Activated CD4-positive, alpha-beta T cell treated with anti-CD3 and anti-CD28 coated beads, Interleukin-2, amount 50 U/mL, for 4 hours (primary cell): ENCODE results near the gene CD81.
"Not testable (repeated sequence)": the region's sequence is repeated elsewhere in the genome, so short reads cannot be mapped to it uniquely, and the experiment has no call there.

Source experiments
- DNase-seq, 2 experiments: peaks; one replicate each; pipeline ENCODE4 v3.0.0-alpha.2; 2020

The CD81 gene, protein sequence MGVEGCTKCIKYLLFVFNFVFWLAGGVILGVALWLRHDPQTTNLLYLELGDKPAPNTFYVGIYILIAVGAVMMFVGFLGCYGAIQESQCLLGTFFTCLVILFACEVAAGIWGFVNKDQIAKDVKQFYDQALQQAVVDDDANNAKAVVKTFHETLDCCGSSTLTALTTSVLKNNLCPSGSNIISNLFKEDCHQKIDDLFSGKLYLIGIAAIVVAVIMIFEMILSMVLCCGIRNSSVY

DNA sequence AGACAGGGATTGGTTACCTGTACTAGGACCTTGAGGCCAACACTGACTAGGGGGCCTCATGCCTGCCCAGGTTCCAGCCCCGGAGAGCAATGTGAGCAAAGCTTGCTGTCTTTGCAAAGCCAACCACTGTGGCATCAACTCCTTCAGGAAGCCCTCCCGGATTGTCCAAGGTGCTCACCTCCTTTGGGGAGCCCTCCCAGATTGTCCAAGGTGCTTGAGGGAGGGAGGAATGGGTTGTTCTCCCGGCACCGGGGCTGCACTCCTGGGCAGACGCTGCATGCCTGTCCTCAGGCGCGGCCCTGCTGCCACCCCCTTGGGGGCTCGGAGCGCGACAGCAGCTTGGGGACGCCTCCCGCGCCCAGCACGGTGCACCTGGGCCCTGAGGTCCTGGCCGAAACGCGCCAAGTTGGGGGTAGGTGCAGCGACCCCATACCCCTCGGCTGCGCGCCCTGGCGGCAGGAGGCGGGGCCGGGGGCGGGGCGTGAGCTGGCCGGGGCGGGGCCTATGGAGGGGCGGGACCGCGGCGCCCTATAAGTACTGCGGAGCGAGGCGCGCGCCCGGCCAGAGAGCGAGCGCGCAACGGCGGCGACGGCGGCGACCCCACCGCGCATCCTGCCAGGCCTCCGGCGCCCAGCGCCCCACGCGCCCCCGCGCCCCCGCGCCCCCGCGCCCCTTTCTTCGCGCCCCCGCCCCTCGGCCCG is at the start of gene CD81:
CD81 (plus strand) TSS at position 560 of the 701 bp plus-strand sequence. CDS start 240 bp downstream, outside the sequence.
- peak; percentile 42 to 55 for DNase-seq

DNA sequence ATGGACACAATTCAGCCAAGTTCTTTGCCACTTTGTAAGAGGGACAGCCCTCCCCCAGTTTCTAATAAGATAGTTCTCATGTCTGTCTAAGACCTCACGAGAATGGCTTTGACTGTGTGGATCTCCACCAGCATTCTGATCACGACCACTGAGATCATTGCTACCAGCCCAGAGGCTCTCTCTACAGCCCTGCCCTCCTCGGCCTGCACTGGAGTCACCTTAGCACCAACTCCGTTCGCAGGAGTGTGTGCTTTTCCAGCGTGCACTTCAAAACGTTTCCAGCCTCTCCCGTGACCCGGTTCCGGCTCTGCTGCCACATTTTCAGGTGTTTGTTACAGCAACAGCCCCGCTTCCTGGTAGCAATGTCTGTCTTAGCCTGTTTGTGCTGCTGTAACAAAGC is 49.1 kb upstream of the CD81 start:
- no peak for DNase-seq

DNA sequence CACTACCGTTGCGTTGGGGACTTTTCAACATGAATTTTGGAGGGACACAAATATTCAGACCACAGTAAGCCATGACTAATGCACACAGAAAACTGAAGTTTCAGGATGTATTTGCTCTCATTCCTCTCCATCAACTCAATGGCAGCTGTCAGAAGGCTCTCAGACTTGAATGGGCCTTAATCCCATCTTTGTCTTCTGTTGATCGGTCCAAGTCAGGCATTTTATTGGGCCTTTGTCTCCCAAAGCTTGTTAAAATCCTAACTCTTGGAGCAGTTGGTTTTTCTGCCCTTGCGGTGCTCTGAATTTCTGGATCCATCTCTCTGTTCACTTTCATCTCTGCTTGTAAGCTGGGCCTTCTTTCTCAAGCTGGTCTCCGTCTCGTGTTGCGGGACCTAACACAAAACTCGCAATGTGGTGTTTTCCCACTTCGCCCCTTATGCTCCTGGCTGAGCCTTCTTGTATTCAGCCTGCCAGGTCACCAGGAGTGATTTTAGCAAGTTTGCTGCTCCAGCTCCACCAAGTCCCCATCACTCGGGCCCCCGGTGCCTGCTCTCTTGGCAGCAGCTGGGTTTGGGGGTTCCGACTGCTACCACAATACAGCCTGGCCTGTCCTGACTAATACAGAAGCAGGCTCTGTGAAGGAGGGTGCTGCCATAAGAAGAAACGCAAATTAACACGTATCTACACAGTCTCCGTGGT is 48.3 kb upstream of the CD81 start:
- no peak for DNase-seq

DNA sequence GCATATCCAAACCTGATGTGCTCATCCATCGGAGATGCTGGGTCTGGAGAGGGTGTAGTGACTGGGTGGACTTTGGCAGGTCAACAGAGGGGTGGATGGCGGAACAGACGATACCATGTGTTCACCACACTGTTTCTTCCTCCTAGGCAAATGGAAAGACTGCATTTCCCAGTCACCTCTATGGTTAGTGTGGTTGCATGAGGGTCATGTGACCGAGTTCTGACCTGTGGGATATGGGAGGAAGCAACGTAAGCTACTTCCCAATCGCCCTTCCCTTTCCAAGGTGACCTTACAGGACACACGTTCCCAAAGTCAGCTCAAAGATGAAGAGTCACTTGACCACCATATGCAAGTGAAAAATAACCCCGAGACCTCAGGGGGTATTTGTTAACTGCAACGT is 47.6 kb upstream of the CD81 start:
- DNase-seq, result no peak

DNA sequence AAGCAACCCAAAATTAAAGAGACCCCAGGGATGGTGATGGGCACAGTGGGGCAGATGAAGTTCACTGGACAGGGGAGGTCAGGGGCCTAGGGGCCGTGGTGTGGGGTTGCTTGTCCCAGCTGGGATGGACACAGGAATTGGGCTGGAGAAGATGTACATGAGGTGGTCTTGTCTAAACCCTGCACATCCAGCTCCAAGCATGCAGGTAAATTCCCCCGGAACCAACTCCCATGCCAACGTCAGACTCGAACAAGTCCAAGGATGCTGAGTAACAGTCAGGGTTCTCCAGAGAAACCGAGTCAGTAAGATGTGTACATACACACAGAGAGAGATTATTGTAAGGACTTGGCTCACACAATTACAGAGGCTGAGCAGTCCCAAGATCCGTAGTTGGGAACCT is 46.4 kb upstream of the CD81 start:
- no peak for DNase-seq

DNA sequence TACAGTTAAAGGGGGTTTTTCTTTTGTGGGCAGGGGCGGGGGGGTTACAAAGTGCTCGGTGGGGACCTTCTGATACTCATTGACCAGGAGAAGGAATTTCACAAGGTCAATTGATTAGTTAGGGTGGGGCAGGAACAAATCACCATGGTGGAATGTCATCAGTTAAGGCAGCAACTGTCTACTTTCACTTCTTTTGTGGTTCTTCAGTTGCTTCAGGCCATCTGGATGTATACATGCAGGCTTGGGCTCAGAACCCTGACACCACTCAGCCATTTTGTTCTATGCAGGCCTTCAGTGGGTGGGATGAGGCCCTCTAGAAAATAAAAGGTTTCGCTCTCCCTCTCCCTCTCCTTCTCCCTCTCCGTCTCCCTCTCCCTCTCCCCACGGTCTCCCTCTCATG is 45.7 kb upstream of the CD81 start:
- no peak for DNase-seq

DNA sequence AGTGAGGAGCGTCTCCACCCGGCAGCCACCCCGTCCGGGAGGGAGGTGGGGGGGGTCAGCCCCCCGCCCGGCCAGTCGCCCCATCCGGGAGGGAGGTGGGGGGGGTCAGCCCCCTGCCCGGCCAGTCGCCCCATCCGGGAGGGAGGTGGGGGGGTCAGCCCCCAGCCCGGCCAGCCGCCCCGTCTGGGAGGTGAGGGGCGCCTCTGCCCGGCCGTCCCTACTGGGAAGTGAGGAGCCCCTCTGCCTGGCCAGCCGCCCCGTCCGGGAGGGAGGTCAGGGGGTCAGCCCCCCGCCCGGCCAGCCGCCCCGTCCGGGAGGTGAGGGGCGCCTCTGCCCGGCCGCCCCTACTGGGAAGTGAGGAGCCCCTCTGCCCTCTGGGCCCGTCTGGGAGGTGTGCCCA is 44.5 kb upstream of the CD81 start:
- not testable (repeated sequence) for DNase-seq

DNA sequence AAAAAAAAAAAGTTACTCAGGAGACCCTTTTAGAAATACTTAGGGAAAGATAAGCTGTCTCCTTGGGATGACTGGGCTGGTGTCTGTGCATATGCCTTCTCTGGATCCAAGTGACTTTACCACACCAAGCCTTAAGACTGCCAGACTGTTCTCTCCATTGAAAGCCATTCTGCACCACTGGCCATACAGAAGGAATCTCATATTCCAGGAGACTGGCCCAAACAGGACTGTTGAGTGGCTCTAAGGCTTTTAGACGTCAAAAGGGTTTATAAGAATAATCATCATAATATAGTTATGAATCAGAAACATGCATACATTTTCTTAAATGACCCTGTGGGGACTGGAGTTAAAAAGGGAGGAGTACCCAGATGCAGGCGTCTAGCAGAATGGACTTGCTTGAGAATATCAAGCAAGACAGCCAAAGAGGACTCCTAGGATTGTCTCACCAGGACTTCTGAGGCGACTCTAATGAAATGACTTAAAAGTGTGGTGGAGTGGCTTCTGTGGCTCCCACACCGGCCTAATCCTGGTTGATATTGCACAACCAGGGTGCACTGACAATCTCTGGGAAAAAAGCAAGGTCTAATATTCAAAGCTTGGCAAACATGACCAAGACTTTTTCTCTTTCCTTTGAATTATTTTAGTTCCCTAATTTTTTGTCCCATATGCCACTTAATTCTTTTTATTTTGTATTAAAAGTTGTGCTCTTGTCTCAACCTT is 43.5 kb upstream of the CD81 start:
- DNase-seq, result not testable (repeated sequence)

DNA sequence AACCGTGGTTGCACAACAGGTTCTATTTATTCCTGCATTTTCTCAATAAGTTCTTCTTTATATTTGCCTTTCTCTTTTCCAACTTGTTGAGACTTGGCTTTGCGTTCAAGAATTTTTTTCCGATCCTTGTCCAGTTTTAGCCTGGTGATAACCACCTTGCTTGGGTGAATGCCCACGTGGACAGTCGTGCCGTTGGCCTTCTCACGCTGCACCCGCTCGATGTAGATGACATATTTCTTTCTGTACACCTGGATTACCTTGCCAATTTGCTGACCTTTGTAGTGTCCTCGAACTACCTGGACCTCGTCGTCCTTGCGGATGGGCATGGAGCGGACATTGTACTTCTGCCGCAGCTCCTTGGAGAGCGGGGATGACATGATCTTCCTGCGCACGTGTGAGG is 41.8 kb upstream of the CD81 start:
- not testable (repeated sequence) for DNase-seq

DNA sequence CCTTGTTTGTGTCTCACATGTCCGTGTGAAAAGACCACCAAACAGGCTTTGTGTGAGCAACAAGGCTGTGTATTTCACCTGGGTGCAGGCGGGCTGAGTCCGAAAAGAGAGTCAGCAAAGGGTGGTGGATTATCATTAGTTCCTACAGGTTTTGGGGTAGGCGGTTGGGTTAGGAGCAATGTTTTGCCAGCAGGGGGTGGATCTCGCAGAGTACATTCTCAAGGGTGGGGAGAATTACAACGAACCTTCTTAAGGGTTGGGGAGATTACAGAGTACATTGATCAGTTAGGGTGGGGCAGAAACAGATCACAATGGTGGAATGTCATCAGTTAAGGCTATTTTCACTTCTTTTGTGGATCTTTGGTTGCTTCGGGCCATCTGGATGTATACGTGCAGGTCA is 38.4 kb upstream of the CD81 start:
- not testable (repeated sequence) for DNase-seq

DNA sequence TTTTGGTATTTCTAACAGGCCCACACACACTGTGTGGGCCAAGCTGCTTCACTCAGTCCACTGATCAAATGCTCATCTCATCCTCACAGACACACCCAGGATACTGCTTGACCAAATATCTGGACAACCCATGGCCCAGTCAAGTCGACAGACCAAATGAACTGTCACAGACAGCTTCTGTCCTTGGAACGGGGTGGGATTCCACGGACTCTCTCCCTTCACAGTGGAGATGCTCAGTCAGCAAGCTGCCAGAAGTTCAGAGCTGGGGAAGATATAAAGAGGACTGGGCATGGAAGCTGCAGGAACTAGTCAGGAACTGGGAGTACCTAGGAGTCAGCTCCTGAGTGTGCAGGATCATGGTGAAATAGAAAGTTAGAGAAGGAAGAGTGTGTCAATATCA is 34.6 kb upstream of the CD81 start:
- no peak for DNase-seq

DNA sequence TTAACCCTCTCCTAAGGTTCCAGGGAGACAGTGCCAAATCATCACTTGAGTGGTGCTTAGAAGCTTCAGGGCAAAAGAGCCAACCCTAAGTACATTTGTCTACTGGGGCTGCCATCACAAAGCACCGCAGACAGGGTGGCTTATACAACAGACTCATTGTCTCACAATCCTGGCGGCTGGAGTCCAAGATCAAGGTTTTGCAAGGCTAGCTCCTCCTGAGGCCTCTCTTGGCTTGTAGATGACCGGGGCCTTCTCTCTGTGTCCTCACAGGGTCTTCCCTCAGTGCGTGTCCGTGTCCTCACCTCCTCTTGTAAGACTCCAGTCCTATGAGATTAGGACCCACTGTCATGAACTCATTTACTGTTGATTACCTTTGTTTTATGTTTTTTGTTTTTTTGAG is 34.1 kb upstream of the CD81 start:
- DNase-seq, result no peak

DNA sequence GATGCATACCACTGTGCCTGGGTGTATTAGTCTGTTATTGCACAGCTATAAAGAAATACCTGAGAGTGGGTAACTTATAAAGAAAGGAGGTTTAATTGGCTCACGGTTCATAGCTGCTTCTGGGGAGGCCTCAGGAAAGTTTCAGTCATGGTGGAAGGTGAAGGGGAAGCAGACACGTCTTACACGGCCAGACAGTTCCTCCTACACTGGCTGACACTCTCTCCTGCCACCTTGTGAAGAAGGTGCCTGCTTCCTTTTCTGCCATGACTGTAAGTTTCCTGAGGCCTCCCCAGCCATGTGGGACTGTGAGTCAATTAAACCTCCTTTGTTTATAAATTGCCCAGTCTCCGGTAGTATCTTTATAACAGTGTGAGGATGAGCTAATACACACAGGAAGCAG is 33.6 kb upstream of the CD81 start:
- DNase-seq, result no peak

DNA sequence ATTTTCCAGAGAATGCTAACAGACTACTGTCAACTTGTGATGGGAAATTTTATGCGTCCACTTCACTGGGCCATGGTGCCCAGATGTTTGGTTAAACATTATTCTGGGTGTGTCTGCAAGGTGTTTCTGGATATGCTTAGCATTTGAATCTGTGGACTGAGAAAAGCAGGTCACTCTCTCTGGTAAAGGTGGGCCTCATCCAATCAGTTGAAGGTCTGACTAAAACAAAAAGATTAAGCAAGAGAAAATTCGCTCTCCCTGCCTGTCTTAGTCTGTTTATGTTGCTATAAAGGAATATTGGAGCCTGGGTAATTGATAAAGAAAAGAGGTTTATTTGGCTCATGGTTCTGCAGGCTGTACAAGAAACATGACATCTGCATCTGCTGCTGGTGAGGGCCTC is 32.1 kb upstream of the CD81 start:
- no peak for DNase-seq

DNA sequence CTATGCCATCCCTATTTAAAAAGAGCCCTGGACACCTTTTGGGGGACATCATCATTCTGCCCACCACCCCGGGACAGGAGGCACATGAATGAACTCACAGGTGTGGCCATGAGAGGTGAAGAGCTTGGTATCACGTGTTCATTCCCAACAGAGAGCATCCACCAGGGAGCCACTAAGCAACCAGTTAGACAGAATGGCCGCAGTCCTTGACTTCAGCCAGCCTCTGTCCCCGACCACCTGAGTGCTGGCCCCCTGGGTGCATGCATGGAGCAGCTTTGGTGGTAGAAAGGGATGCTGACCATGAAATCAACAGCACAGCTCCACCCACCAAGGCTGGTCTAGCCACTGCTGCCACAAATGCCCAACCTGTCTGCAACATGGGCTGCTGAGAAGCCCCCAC is 31.1 kb upstream of the CD81 start:
- no peak for DNase-seq

DNA sequence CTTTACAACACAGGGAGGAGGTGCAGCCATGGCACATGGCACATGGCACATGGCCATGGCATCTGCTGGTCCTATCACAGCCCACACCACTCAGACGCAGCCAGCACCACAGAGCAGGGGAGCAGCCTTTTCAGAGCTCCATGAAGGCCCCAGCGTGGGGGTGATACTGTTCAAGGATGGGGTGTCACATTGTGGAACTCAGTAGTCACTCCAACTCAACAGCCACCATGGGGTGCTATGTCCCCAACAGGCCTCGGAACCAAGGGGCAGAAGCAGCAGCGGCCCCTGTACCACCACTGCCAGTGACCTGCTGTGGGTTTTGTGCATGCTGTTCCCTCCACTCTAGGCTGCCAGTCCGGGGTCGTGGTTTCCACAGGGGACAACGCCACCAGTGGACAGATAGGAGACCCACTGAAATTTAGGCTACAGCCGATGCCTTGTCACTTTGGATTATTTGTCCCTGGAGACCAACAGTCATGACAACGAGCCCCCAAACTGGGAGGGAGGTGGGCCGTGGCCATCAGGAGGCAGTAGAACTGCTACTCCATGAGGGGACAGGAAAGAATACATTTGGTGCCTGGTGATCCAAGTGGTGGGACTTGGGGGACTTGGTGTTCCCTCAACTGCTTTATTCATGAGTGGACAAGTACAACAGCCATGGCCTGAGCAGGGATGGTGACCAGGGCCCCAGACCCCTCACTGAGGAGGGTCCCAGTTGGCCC is 30.4 kb upstream of the CD81 start:
- DNase-seq, result no peak

DNA sequence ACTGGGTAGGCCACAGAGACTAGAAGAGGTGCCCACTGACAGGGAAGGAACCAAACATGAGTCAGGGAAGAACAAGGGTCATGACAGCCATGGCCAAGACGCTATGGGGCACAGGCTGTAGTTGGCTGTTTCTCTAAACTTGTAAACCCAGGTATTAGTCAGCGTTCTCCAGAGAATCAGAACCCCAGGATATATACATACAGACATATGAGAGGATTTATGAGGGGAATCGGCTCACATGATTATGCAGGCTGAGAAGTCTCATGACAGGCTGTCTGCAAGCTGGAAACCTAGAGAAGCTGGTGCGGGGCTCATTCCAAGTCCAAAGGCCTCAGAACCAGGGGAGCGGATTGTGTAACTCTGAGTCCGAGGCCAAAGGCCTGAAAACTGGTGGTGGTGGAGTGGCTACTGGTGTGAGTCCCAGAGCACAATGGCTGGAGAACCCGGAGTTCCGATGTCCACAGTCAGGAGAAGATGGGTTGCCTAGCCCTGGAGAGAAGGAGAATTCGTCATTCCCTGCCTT is 29.7 kb upstream of the CD81 start:
- no peak for DNase-seq

DNA sequence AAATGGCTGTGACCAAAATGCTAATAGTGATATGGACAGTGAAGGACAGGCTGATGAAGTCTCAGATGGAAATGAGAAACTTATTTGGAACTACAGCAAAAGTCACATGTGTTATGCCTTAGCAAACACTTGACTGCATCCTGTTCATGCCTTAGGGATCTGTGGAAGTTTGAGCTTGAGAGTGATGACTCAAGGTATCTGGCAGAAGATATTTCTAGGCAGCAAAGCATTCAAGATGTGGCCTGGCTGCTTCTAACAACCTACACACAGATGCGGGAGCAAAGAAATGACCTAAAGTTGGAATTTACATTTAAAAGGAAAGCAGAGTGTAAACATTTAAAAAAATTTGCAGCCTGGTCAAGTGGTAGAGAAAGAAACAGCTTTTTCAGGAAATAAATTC is 28.1 kb upstream of the CD81 start:
- no peak for DNase-seq

DNA sequence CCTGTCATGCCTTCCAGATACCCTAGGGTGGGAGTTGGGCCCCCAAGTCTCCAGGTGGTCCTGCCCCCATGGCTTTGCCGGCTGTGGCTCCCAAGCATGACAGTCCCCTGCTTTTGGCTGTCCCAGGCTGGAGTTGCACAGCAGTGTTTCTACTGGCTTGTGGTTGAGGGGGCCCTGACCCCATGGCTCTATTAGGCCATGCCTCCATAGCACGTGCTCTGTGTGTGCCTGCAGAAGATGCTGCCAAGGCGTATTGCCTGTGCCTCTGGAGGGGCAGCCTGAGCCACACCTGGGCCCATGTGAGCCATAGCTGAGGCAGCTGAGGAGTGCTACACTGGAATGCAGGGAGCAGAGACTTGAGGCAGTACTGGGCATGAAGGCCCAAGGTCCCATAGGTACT is 25.4 kb upstream of the CD81 start:
- DNase-seq, result no peak

DNA sequence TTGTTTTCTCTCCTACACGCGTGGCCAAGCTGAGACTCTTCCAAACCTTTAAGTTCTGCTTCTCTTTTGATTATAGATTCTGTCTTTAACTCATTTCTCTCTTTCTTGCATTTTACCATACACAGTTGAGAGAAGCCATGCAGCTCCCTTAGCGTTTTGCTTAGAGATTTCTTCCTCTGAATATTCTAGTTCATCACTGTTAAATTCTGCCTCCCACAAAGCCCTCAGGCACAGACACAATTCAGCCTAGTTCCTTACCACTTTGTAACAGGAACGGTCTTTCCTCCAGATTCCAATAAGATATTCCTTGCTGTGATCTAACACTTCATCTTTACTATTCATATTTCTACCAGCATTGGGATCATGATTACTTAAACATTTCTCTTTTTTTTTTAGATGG is 24.7 kb upstream of the CD81 start:
- no peak for DNase-seq

DNA sequence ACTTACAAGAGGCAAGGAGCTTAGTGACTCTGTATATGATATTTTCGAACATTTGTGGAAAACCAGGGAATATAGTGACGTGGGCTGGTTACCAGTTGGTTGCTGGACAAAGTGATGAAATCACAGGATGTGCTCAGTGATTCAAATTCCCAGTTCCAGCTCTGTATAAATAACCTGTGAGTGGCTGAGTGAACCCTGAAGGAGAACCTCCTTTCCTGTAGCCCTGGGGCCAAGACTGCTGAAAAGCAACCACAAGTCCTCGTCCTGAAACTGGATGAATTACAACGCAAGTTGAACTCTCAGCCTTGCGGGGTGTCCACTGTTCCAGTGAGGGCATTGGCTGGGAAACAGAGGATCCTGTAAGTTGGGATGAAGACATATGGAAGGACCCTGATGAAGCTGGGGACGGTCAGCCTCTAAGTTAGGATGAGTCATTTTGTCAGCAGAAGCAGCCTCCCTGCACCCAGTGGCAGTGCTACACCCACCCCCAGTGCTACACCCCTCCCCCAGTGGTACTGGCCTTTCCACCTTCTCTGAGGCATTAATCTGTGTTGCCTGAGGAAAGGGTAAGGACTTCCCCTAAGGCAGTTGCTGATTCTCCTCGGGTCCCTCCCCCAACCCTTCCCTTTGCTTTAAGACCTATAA is 22.0 kb upstream of the CD81 start:
- no peak for DNase-seq

DNA sequence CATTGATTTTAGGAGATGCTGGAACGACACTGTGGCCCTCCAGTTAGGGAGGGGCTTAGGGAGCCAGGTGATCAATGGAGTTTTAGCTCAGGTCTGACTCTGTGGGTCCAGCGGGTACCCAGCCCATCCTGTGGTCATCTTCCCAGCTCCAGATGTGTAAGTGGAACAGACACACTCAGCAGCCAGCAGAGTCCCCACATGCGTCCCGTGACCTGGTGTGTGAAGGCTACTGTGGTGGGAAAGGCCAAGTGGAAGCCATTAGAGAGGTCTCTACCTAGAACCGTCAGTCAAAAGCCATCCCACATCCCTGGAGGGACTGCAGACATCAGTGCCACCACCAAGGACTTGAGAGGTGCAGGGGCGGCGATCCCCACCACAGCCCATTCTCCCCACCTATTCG is 19.9 kb upstream of the CD81 start:
- DNase-seq, result no peak
